Measurements from ENCODE around the gene HHAT.

HHAT gene

DNA sequence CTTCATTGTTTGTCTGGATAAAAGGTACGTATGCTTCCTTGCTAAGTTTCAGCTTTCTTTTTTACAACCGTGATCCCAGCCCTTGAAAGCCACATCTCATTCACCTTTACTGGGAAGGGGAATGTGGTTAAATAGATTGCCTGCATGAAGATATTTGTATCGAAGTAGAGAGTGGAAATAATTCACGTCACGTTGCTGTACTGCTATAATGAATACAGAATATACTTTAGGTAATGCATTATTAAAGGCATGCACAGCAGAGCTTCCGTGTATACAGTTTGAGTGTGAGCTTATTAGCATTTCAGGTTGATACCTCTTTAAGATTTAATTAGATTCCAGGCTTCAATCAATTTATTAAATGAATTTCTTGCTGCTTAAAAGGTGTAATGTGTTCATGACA lies 153.8 kb downstream of the HHAT start:
- TF ChIP-seq MAX (IDR thresholded peaks at IDR 0.05; ENCODE audit: low read depth, low read length) (no peak), POLR2A (IDR thresholded peaks at IDR 0.05; ENCODE audit: extremely low read depth, insufficient read length) (no peak)
- DNase-seq (ENCODE audit: low read depth), result no peak
- no peak overlapping the region for H3K4me3 ChIP-seq (ENCODE audit: low read depth, low read length)

- TF ChIP-seq CTCF (IDR thresholded peaks at IDR 0.05; ENCODE audit: low read depth, low read length) (no peak), MAX (IDR thresholded peaks at IDR 0.05; ENCODE audit: low read depth, low read length) (no peak), MYC (IDR thresholded peaks at IDR 0.05; ENCODE audit: low read depth, low read length) (no peak), POLR2A (IDR thresholded peaks at IDR 0.05; ENCODE audit: extremely low read depth, insufficient read length) (no peak)
- no peak overlapping the region for H3K4me3 ChIP-seq (ENCODE audit: low read depth, low read length)
- no peak for DNase-seq (ENCODE audit: low read depth)
Observed at GRCh38 chr1:210482945-210483617, 154.4 kb downstream of the HHAT start.

DNA sequence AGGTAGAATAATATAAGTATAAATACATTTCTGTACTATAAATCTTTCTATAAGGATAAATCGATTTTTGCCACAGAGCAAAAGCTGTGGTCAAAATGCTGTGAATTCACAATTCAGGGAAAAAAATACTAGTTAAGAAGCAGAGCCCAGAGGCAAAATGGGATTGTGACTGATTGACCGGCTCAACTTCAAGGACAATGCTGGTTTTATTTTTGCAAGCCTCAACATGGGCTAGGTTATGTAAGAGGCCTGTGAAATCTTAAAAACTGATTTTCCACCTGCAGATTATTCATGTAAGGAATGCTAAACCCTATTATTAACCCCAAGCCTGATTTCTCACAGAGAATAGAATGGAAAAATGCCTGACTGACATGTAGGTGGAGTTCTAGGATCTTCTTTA lies 155.1 kb downstream of the HHAT start:
- TF ChIP-seq MYC (IDR thresholded peaks at IDR 0.05; ENCODE audit: low read depth, low read length) (no peak), CTCF (IDR thresholded peaks at IDR 0.05; ENCODE audit: low read depth, low read length) (no peak), POLR2A (IDR thresholded peaks at IDR 0.05; ENCODE audit: extremely low read depth, insufficient read length) (no peak), MAX (IDR thresholded peaks at IDR 0.05; ENCODE audit: low read depth, low read length) (no peak)
- DNase-seq (ENCODE audit: low read depth), result no peak
- no peak overlapping the region for H3K4me3 ChIP-seq (ENCODE audit: low read depth, low read length)

DNA sequence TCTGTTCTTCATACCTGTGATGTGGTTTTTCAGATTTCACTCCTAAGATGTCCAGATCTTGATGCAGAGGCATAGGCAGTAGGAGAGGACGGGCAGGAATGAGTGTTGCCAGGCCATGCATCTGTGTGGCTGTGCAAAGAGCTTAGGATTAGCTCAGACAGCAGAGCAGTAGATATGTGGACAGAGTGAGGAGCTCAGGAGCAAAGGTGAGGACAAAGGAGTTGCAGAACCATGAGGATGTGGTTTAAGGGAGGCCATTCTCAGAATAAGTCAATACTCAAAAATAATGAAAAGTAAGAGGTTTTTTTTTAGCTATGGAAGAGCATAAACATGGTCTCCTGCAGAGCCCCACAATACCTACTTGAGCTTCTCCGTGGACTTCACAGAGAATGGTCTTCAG lies 158.3 kb downstream of the HHAT start:
- no peak overlapping the region for H3K4me3 ChIP-seq (ENCODE audit: low read depth, low read length)
- DNase-seq (ENCODE audit: low read depth), result no peak
- TF ChIP-seq MYC (IDR thresholded peaks at IDR 0.05; ENCODE audit: low read depth, low read length) (no peak), MAX (IDR thresholded peaks at IDR 0.05; ENCODE audit: low read depth, low read length) (no peak), CTCF (IDR thresholded peaks at IDR 0.05; ENCODE audit: low read depth, low read length) (no peak), POLR2A (IDR thresholded peaks at IDR 0.05; ENCODE audit: extremely low read depth, insufficient read length) (no peak)

GRCh38 chr1:210489491-210489890 lies 160.8 kb downstream of the HHAT start:
- TF ChIP-seq MAX (IDR thresholded peaks at IDR 0.05; ENCODE audit: low read depth, low read length), result no peak
- TF ChIP-seq MYC (IDR thresholded peaks at IDR 0.05; ENCODE audit: low read depth, low read length), result no peak
- TF ChIP-seq CTCF (IDR thresholded peaks at IDR 0.05; ENCODE audit: low read depth, low read length), result no peak
- no peak for TF ChIP-seq POLR2A (IDR thresholded peaks at IDR 0.05; ENCODE audit: extremely low read depth, insufficient read length)
- DNase-seq (ENCODE audit: low read depth), result no peak

DNA sequence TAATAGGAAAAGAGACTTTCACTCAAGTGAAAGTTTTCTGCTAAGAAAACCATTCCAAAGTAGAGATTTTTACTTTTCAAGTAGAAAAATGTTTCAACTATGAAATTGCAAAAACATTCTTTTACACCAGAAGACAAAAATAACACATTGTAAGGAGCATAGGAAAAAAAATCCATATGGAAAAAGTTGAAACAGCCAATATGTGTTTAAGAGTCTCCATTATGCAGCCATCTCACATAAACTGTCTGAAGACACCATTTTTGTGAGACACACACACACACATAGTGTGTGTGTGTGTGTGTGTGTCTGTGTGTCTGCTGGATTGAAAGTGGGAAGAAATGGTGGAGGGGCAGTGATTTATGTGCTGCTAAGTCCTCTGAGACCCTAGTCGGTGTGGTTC lies 162.1 kb downstream of the HHAT start:
- TF ChIP-seq MYC (IDR thresholded peaks at IDR 0.05; ENCODE audit: low read depth, low read length), result no peak
- no peak for DNase-seq (ENCODE audit: low read depth)

More at GRCh38 chr1:210489491-210489890, 160.8 kb downstream of the HHAT start:
- no peak overlapping the region for H3K4me3 ChIP-seq (ENCODE audit: low read depth, low read length)

DNA sequence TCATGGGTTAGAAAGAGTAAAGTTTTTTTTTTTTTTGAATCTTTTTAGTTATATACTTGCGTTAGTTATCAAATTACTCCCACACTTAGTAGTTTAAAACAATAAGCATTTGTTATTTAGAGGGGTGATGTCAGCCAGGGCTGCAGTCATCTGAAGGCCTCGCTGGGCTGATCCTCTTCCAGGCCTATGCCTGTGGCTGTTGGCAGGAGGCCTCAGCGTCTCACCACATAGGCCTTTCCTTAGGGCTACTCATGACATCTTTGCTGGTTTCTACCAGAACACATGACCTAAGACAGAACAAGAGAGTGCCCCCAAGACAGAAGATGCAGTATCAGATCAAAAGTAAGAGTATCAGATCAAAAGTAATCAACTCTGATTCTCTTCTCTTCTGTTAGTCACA lies 167.4 kb downstream of the HHAT start:
- H3K4me3 ChIP-seq (ENCODE audit: low read depth, low read length), result no peak overlapping the region
- TF ChIP-seq POLR2A (IDR thresholded peaks at IDR 0.05; ENCODE audit: extremely low read depth, insufficient read length) (no peak), CTCF (IDR thresholded peaks at IDR 0.05; ENCODE audit: low read depth, low read length) (no peak)
- DNase-seq (ENCODE audit: low read depth), result no peak

More for the DNA sequence above, 162.1 kb downstream of the HHAT start:
- H3K4me3 ChIP-seq (ENCODE audit: low read depth, low read length), result no peak overlapping the region
